ENCODE data around the gene TRIP11. TPM values are rescaled to one million over a fixed set of nuclear protein-coding genes. Genes with fewer than 3 reads are reported as not detected.

The TRIP11 gene
- total RNA-seq (2014; rRNA removed; shearing (Covaris generic)) = 11.8 and 15.1 TPM in 2 replicates
- total RNA-seq (2022) = 43.2 and 44.4 TPM in 2 replicates
- percentile 79 among the genes with signal in this experiment for Bru-seq, nascent RNA
- BruChase-seq, experiment 1, labeled RNA remaining after a 6-hour chase = percentile 70 among the genes with signal in this experiment
- BruChase-seq, experiment 2, labeled RNA remaining after a 2-hour chase = percentile 76 among the genes with signal in this experiment
- long read RNA-seq, full-length matches to known transcripts = 8 of 32 reads
- long read RNA-seq, partial matches to known transcripts = 7 of 32 reads
- long read RNA-seq, other reads (novel, unspliced or antisense) = 17 of 32 reads

DNA sequence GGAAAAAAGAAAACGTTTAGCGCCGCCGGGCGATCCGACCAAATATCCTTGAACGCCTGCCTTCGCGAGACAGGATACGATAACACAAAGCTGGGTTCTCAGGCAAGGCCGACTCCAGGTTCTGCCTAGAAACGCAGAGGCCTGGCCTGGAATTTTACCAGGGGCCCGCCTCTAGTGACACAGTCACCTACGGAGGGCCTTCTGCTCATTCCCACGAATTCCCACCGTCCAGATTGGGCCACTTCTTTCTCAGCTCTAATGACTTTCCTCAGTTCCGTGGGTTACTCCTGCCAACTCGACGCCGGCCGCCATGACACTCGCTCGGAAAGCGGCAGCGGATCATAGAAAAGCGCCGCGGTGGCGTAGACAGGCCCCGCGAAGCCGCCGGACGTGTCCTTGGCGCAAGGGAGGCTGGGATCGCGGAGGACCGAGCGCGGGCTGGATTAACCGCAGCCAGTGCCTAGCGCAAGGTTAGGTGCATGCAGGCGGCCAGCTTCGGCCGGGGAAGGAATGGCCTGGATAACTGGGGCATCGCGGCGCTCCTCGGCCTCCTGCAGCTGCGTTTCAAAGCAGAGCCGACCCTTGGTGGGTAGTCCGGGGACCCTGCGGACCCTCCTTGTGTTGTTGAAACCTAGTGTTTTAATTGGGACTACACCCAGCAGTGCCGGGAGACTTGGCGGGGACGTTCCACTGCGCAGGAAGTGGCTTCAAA is at the start of gene TRIP11:
Gene TRIP11 (minus strand): TSS at position 341 of the 712 bp plus-strand sequence. CDS start 374 bp downstream, outside the sequence.
- no peaks in the 10 kb centered on the region for H3K9me2 ChIP-seq (ENCODE audit: insufficient read depth, low read length)
- peak; percentile 94 for DNase-seq (ENCODE audit: low spot score)
- 0 out of 2 replicates have a peak, but pooled peaks cover 10% of the 10 kb centered on the region for H4K20me1 ChIP-seq (ENCODE audit: insufficient read depth, low read length)
- peak within 1 kb of the TSS; percentile 93 for H3K4me2 ChIP-seq (ENCODE audit: low read length)
- H3K79me2 ChIP-seq (ENCODE audit: insufficient read depth, low read depth, low read length) = peaks cover 56% of the 10 kb centered on the region
- BruUV-seq (replicated peaks) = no TSS peak
- TF ChIP-seq EZH2phosphoT487 (IDR thresholded peaks at IDR 0.05; ENCODE audit: borderline replicate concordance, low read depth, low read length) (no peak), CTCF (conservative IDR thresholded peaks at IDR 0.05; ENCODE audit: low read length) (no peak)
- H3K4me3 ChIP-seq (ENCODE audit: low read depth, low read length, poor library complexity, severe bottlenecking) = peak within 1 kb of the TSS; percentile 81
- intact Hi-C loops (cut with micrococcal nuclease; ENCODE audit: unreplicated experiment) = loop anchor here (2.0 kb wide), 1 partner anchor 67 kb away; the partner anchor contains the start of gene ATXN3
- ChIA-PET CTCF (ENCODE audit: unreplicated experiment) (no interaction called here), POLR2A (interaction anchor here (0.6 to 2.7 kb wide), 15 partner anchors 8 to 742 kb away, joined by 3 to 11 read pairs (median 4); partner anchors contain the start of genes ATXN3, CPSF2 and NDUFB1)
- peaks cover 18% of the 10 kb centered on the region for H3K36me3 ChIP-seq (ENCODE audit: insufficient read depth, low read length)
- peak within 1 kb of the TSS; percentile 72 for H3K27ac ChIP-seq (ENCODE audit: low read depth, low read length, poor library complexity, severe bottlenecking)
- no peaks in the 10 kb centered on the region for H3K9me3 ChIP-seq (ENCODE audit: low read length)
- H3K4me1 ChIP-seq (ENCODE audit: insufficient read depth, low read length, poor library complexity, severe bottlenecking) = peaks cover 25% of the 10 kb centered on the region
- H2AFZ ChIP-seq (ENCODE audit: low read length) = peak within 1 kb of the TSS; percentile 74

DNA sequence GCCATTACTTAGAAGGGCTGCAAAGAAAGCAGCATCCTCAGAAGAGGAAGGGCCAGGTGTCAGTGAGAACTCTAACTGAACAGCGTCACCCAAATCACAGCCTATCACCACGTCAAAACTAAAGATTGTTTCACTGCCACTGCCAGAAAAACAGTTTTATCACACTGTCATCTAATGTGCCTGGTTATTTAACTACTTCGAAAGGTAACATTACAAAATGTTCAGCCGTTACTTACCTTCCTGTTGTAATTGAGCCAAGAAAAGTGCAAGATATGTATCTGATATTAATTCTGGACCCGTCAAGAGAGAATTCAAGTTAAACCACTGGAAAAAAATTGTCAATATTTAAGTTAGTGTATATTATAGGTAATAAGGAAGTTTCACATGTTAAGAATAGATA is 48.6 kb upstream of the TRIP11 start:
- no peak for DNase-seq (ENCODE audit: low spot score)
- CTCF ChIA-PET (ENCODE audit: unreplicated experiment) = no interaction called here
- TF ChIP-seq EZH2phosphoT487 (IDR thresholded peaks at IDR 0.05; ENCODE audit: borderline replicate concordance, low read depth, low read length) (no peak), CTCF (conservative IDR thresholded peaks at IDR 0.05; ENCODE audit: low read length) (no peak)
- Histone ChIP-seq H4K20me1 (ENCODE audit: insufficient read depth, low read length) (no peaks in the 10 kb centered on the region), H3K4me2 (ENCODE audit: low read length) (no peak overlapping the region), H3K9me2 (ENCODE audit: insufficient read depth, low read length) (no peaks in the 10 kb centered on the region), H3K27ac (ENCODE audit: low read depth, low read length, poor library complexity, severe bottlenecking) (no peak overlapping the region), H3K4me3 (ENCODE audit: low read depth, low read length, poor library complexity, severe bottlenecking) (no peak overlapping the region), H3K36me3 (ENCODE audit: insufficient read depth, low read length) (peaks cover 60% of the 10 kb centered on the region), H3K79me2 (ENCODE audit: insufficient read depth, low read depth, low read length) (no peaks in the 10 kb centered on the region), H3K4me1 (ENCODE audit: insufficient read depth, low read length, poor library complexity, severe bottlenecking) (no peaks in the 10 kb centered on the region), H2AFZ (ENCODE audit: low read length) (no peak overlapping the region), H3K9me3 (ENCODE audit: low read length) (no peaks in the 10 kb centered on the region)
- POLR2A ChIA-PET = interaction anchor here (0.6 to 1.5 kb wide), 3 partner anchors 10 to 28 kb away, joined by 3 to 5 read pairs (median 4); partner anchors contain the start of gene ATXN3
- no TSS peak for BruUV-seq (replicated peaks)
- intact Hi-C loops (cut with micrococcal nuclease; ENCODE audit: unreplicated experiment) = no loop called here

All from OCI-LY7 (cell line).